ENCODE measurements around the gene CHRM2.

CHRM2 gene

GRCh38 chr7:136897676-136898075 is 29.2 kb downstream of the CHRM2 start:
- DNase-seq = no peak

GRCh38 chr7:136900005-136900404 is 31.6 kb downstream of the CHRM2 start:
- DNase-seq = no peak

DNA sequence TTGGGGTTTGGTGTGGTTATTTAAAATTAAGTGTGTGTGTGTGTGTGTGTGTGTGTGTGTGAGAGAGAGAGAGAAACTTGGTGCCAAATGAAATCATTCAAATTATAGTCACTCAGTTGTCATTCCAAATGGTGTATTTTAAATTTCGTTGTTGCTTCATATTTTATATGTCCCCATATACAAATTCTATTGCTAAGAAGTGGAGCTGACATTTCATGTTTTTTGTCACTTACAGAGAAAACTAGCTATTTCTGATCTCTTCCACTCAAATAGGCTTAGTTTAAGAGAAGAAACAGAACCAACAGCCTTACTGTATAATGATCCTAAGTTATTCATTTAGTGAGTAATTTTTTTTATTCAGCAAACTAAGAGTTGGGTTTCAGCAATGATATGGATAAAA is 42.3 kb downstream of the CHRM2 start:
- no peak for DNase-seq

- DNase-seq = no peak
These were observed 42.9 kb downstream of the CHRM2 start for GRCh38 chr7:136911344-136911743.

DNA sequence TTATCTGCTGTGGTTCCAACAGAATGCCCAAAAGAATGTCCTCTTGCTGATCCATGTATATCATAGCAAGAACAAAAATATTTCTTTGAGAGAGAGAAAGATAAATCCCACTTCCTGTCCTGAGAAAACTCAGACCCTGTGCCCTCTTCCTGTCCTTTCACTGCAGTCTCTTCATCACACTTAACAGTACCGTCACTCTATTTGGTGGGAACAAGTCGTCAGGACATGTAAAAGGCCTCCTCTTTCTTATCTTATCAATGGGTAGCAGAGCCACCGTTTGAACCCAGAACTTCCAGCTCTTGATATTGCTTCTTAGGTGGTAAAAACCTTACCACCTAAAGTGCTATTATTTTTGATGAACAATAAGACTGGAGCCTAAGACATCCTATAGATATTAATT is 43.9 kb downstream of the CHRM2 start:
- no peak for DNase-seq

- no peak for DNase-seq
These were observed 45.6 kb downstream of the CHRM2 start for GRCh38 chr7:136914016-136914415.

GRCh38 chr7:136919820-136920219 is 51.4 kb downstream of the CHRM2 start:
- DNase-seq = no peak

GRCh38 chr7:136923111-136923667 is 54.7 kb downstream of the CHRM2 start:
- no peak for DNase-seq

- DNase-seq = no peak
These were observed 56.6 kb downstream of the CHRM2 start for GRCh38 chr7:136925044-136925443.

- DNase-seq = no peak
These were observed 57.1 kb downstream of the CHRM2 start for GRCh38 chr7:136925556-136925955.

GRCh38 chr7:136931169-136931867 is 62.9 kb downstream of the CHRM2 start:
- no peak for DNase-seq

DNA sequence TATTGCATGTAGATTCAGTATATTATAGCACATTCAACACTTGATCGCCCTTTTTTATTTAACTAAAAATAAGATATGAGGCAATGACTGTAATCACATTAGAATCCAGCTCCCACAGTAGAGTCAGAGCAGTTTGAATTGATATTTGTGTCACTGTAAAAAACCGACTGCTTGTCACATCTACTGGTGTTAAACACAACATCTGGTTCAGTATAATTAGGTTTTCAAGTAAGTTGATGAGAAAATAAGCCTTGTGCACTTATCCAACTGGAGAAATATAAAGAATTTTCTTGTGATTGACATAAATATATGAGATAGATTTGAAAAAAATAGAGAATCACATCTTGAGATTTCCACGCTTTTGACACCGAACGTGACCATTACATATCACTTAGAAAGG is 69.0 kb downstream of the CHRM2 start:
- DNase-seq = no peak

GRCh38 chr7:136938476-136938875 is 70.0 kb downstream of the CHRM2 start:
- no peak for DNase-seq

GRCh38 chr7:136940122-136940521 is 71.7 kb downstream of the CHRM2 start:
- DNase-seq = no peak

GRCh38 chr7:136940917-136941316 is 72.5 kb downstream of the CHRM2 start:
- no peak for DNase-seq

- no peak for DNase-seq
These were observed 73.4 kb downstream of the CHRM2 start for GRCh38 chr7:136941816-136942215.

DNA sequence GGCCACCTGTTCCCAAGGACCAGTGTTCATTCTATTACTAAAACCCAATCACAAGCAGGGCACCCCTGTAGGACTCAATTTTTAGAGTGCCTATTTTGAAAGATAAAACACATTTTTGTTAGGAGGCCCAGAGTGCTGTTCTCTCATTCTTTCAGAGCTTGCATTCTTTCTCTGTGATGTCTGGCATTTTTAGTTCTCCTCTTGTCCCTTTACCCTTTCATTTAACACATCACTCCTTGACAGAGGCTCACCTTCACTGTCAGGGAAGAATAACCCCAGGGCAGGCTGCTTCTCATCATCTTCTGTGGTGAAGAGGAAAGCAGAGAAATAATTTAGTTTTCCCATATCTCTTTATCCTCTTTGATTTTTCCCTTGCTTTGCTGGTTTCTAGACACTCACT is 73.9 kb downstream of the CHRM2 start:
- no peak for DNase-seq

DNA sequence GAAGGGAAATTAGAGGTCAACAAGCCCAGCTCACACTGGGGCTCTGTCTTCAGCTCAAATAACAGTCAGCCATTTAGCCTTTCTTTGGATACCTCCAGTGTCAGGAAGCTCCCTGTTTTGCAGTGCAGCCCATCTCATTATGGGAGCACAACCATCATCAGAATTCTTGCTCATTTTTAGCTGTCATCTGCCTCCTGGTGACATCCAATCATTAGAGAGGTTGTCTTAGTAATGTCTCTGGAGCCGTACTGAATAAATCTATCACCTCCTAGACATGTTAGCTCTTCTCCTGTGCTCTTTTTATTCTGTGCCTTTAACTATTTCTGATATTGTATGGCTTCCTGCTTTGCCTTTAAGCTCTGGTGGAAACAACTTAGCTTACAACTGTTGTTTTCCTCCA is 74.5 kb downstream of the CHRM2 start:
- DNase-seq = no peak

GRCh38 chr7:136947347-136947746 is 78.9 kb downstream of the CHRM2 start:
- DNase-seq = no peak

DNA sequence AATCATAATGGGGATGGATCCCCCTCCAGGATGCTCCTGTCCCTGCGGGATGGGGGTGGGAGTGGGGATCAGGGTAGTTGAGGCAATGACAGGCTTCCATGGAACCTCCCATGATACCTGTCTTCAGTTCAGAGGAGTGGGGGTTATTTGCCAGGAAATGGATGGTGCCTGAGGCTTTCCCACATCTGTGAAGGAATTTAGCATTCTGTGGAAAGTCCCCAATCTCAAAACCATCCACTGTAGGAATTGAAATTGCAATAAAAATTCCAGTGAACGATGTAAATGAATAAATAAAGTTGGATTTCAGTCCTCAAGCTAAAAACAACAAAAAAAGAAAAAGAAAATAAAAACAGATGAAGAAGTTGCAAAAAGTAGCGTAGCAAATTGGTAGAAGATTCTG is 81.9 kb downstream of the CHRM2 start:
- DNase-seq = no peak

GRCh38 chr7:136953386-136953785 is 84.9 kb downstream of the CHRM2 start:
- no peak for DNase-seq

GRCh38 chr7:136956232-136956631 is 87.8 kb downstream of the CHRM2 start:
- DNase-seq = no peak

DNA sequence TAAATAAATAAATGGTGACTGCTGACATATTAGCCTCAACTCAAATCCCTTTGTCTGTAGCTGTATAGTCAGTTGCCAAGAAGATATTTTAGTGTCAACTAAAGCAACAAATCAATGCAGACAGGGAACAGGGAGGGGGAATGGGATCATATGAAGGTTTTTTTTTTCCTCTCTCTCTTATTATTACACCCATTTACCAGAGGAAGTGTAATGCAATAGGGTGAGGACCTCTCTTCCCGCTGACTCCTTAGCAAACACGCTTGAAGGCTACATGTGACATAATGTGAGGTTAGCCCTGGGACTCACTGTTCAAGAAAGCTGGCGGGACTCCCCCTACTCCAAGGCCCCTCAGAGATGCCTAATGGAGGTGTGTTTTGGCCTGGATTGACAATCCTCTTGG is 88.2 kb downstream of the CHRM2 start:
- DNase-seq = no peak

- no peak for DNase-seq
These were observed 88.9 kb downstream of the CHRM2 start for GRCh38 chr7:136957391-136957790.

DNA sequence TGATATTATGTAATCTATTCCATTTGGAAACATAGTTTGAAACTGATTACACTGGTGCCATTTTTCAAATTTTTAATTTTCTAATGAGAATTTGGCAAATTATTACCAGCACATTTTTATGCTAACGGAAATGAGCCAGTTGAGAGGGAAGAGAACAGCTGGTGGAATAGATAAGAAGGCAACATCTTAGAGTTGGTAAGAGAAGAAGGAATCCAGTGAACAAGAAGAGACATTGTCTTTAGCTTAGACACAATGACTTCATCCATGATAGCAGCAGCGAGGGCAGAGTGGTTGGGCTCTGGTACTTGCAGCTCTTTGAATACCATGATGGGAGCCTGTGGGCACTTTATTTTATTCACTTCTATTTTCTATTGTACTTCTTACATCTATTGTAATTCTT is 89.6 kb downstream of the CHRM2 start:
- DNase-seq = no peak

Measured in CD4-positive, alpha-beta T cell treated with Interleukin-21 for 1 hour (primary cell).